Stimulated activated naive B cell treated with anti-CD40 and anti-IgM and Interleukin-4, amounts not matched to agents 10 μg/mL and 1 μg/mL and 100 μg/mL, for 72 hours (primary cell): ENCODE results near the gene LRMDA.

Source experiments
- ATAC-seq, 2 donors: fragments of 150-1000 bp; cut with Tn5 transposase; replicated peaks; 2 replicates each; pipeline ENCODE4 v1.10.0; 2021; ENCODE audit warnings: moderate library complexity in 1 of 2
- DNase-seq: peaks from one replicate; pipeline ENCODE4 v3.0.0; 2021
- H3K27ac Mint-ChIP-seq: one replicate; pipeline ENCODE4 v1.8.0; 2022; ENCODE audit warnings: mild to moderate bottlenecking, mixed read lengths
- H3K27me3 Mint-ChIP-seq, 2 donors: one replicate each; pipeline ENCODE4 v1.8.0; 2022; ENCODE audit warnings: mixed read lengths in 2 of 2
- H3K36me3 Mint-ChIP-seq, 2 donors: one replicate each; pipeline ENCODE4 v1.8.0; 2022; ENCODE audit warnings: mixed read lengths in 2 of 2, mild to moderate bottlenecking in 1 of 2
- H3K4me1 Mint-ChIP-seq, 2 donors: one replicate each; pipeline ENCODE4 v1.8.0; 2022; ENCODE audit warnings: mixed read lengths in 2 of 2, mild to moderate bottlenecking in 1 of 2
- H3K4me3 Mint-ChIP-seq, 2 donors: one replicate each; pipeline ENCODE4 v1.8.0; 2022; ENCODE audit warnings: mild to moderate bottlenecking in 2 of 2, mixed read lengths in 2 of 2, moderate library complexity in 1 of 2
- H3K9me3 Mint-ChIP-seq, 2 donors: one replicate each; pipeline ENCODE4 v1.8.0; 2022; ENCODE audit warnings: mixed read lengths in 2 of 2, mild to moderate bottlenecking in 1 of 2

LRMDA gene

DNA sequence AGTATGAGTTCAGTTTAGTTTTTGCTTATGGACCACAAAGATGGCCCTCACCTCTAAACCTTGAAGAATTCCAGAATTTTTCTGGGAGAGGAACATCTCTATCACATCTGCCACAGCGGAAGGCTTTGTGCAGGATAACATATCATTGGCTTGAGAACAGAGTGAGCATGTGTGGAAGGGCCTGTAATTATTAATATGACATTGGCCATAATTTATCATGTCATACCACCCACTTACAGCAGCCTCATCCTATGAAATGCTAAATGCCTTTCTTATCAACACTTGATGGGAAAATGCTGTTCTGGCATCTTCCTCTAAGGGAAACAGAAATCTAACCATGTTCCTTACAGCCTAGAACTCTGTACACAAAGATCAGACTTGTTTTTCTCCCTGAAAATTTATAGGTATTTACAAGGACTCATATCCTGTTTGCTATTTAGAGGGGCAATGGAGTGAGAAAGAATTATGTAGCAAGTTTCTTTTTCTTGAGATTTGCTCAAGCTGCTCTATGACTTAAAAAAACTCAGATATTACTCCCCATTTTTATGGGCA lies 817.3 kb downstream of the LRMDA start:
- no peak for DNase-seq
- H3K36me3 Mint-ChIP-seq = no peaks in the 10 kb centered on the region
- H3K9me3 Mint-ChIP-seq = peaks cover 0 to 3% of the 10 kb centered on the region in 2 donors
- no peaks in the 10 kb centered on the region for H3K27me3 Mint-ChIP-seq
- no peak overlapping the region for H3K4me3 Mint-ChIP-seq
- no peak overlapping the region for H3K27ac Mint-ChIP-seq
- H3K4me1 Mint-ChIP-seq = no peaks in the 10 kb centered on the region
- no peak for ATAC-seq

DNA sequence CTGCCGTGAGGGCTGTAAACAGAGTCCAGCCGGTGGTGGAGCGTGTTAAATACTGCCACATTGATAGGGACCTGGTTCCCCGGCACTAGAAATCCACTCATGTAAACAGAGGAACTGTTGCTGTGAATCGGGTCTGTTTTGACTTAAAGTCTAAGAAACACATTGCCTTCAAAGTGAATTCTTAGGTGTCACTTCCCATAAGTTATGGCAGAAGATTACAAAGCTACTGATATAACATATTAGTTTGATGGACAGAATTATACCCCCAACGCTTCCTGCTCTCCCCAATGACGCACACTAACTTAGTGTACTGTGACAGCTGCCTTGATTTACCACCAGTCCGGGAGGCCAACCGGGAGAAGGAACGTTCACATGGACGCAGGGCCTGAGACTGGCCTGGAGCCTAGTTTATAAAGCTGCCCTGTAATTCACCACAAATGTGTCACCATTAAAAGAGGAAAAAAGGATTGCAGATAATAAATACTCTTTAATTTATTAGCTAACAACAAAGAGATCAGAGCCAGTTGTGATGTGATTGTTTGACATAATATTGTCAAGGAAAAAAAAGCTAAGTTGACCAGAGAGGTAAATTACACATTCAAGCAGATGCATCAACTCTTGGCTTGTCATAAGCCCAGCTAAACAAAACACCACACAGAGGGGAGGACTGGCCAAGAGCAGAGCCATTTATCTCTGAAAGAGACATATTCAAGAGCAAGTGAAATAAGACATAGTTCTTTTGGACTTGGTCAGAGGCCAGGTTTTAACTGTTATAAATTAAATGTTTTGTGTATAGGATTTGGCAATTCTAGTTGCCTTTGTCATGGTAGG lies 820.6 kb downstream of the LRMDA start:
- H3K36me3 Mint-ChIP-seq = no peaks in the 10 kb centered on the region
- no peak for ATAC-seq
- no peaks in the 10 kb centered on the region for H3K9me3 Mint-ChIP-seq
- H3K4me3 Mint-ChIP-seq = no peak overlapping the region
- H3K27ac Mint-ChIP-seq = no peak overlapping the region
- H3K4me1 Mint-ChIP-seq = no peaks in the 10 kb centered on the region
- no peaks in the 10 kb centered on the region for H3K27me3 Mint-ChIP-seq
- DNase-seq = no peak

- Mint-ChIP-seq H3K9me3 (no peaks in the 10 kb centered on the region), H3K36me3 (no peaks in the 10 kb centered on the region), H3K4me3 (no peak overlapping the region), H3K27me3 (no peaks in the 10 kb centered on the region), H3K27ac (no peak overlapping the region), H3K4me1 (no peaks in the 10 kb centered on the region)
- no peak for DNase-seq
- ATAC-seq = no peak
Measured at GRCh38 chr10:76252733-76253132, 821.3 kb downstream of the LRMDA start.

DNA sequence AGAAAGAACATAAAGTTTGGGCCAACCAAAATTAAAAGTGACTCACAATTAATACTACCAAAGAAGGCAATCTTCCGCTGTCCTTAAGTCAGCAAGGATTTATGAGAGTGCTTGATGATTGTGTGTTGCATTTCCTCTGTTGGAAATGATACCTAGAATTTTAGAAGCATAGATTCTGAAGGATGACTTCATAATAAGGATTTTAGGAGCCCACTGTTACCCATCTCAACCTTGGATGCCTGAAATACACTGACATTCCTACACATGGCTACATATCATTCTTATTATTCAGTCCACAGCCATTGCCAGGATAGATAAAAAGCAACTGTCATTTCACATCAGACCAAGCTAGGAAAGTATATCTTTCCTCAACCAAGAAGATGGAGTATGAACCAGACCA lies 823.8 kb downstream of the LRMDA start:
- peaks cover 6 to 10% of the 10 kb centered on the region in 2 donors for H3K9me3 Mint-ChIP-seq
- no peak overlapping the region for H3K4me3 Mint-ChIP-seq
- no peak for ATAC-seq
- no peak for DNase-seq
- H3K27me3 Mint-ChIP-seq = no peaks in the 10 kb centered on the region
- no peak overlapping the region for H3K27ac Mint-ChIP-seq
- no peaks in the 10 kb centered on the region for H3K4me1 Mint-ChIP-seq
- H3K36me3 Mint-ChIP-seq = no peaks in the 10 kb centered on the region

DNA sequence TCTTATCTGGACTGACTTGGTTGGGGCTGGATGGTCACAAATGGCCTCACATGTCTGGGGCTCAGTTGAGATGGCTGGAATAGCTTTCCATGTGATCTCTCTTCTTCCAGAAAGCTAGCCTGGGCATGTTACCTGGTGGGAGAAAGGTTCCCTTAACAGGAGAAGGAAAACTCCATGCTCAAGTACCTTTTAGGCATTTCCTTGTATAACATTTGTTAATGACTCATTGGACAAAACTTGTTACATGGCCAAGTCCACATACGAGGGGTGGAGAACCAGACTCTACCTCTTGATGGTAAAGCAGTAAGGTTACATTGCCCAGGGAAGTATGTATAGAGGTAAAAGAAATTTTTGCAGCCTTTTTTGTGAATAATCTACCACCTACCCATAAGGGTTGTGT lies 826.4 kb downstream of the LRMDA start:
- no peaks in the 10 kb centered on the region for H3K27me3 Mint-ChIP-seq
- H3K9me3 Mint-ChIP-seq = peaks cover 9 to 11% of the 10 kb centered on the region in 2 donors
- ATAC-seq = no peak
- DNase-seq = no peak
- H3K27ac Mint-ChIP-seq = no peak overlapping the region
- no peak overlapping the region for H3K4me3 Mint-ChIP-seq
- no peaks in the 10 kb centered on the region for H3K4me1 Mint-ChIP-seq
- H3K36me3 Mint-ChIP-seq = no peaks in the 10 kb centered on the region

DNA sequence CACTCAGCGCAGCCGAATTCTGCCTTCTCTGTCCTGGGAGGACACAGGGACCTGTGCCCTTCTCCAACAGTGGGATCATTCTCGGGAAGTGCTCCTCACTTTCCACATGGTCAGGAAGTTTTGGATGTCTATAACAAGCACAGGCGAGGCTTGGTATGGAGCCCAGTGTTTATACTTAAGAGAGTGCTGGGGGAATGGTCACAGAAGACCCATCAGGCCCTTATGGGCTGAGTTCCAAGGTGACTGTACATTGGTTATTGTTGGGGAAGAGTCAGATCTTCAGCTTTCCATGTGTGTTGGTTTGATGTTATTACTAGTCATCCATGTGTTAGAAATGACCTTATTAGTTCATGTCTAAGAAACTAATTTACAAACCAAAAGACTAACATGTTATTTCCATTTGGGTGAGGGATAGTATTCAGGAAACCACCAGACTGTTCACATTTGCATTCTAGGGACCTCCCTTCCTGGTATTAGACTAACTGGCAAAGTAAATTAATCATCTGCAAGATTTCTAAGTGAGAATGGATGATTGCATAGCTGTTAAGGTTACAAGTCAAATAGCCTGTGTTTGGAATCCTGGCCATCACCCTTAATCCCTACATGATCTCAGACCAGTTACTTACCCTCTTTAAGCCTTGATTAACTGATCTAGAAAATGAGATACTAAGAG lies 834.2 kb downstream of the LRMDA start:
- no peak overlapping the region for H3K27ac Mint-ChIP-seq
- peaks cover 3 to 4% of the 10 kb centered on the region in 2 donors for H3K9me3 Mint-ChIP-seq
- DNase-seq = no peak
- H3K4me1 Mint-ChIP-seq = no peaks in the 10 kb centered on the region
- no peak for ATAC-seq
- no peaks in the 10 kb centered on the region for H3K27me3 Mint-ChIP-seq
- no peak overlapping the region for H3K4me3 Mint-ChIP-seq
- no peaks in the 10 kb centered on the region for H3K36me3 Mint-ChIP-seq

GRCh38 chr10:76268530-76268929 lies 837.1 kb downstream of the LRMDA start:
- no peak for ATAC-seq
- Mint-ChIP-seq H3K9me3 (peaks cover 7 to 8% of the 10 kb centered on the region in 2 donors), H3K4me1 (no peaks in the 10 kb centered on the region), H3K36me3 (peaks cover 0 to 2% of the 10 kb centered on the region in 2 donors), H3K27ac (no peak overlapping the region), H3K27me3 (no peaks in the 10 kb centered on the region), H3K4me3 (no peak overlapping the region)
- DNase-seq = no peak

DNA sequence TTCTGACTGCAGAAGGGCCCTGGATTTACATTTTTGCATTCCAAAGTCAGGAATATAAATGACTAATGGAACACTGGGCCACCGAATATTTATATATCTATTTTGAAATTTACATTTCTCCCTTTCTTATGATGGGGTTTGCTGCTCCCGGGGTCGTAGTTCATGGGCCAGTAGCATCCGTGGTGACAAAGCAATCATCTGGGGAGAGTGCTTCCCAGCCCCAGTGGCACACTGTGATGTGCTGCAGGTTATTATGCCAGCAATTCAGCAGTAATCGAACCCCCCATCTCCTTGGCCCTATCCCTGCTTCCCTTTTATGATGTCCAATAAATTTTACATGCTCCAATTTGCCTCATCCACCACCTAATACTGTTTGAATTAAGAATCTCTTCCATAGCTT lies 837.5 kb downstream of the LRMDA start:
- Mint-ChIP-seq H3K9me3 (peaks cover 7 to 8% of the 10 kb centered on the region in 2 donors), H3K4me1 (no peaks in the 10 kb centered on the region), H3K4me3 (no peak overlapping the region), H3K36me3 (peaks cover 0 to 2% of the 10 kb centered on the region in 2 donors), H3K27ac (no peak overlapping the region), H3K27me3 (no peaks in the 10 kb centered on the region)
- no peak for ATAC-seq
- no peak for DNase-seq

- no peak overlapping the region for H3K4me3 Mint-ChIP-seq
- peaks cover 16 to 21% of the 10 kb centered on the region in 2 donors for H3K9me3 Mint-ChIP-seq
- H3K36me3 Mint-ChIP-seq = peaks cover 0 to 2% of the 10 kb centered on the region in 2 donors
- ATAC-seq = no peak
- no peaks in the 10 kb centered on the region for H3K4me1 Mint-ChIP-seq
- no peaks in the 10 kb centered on the region for H3K27me3 Mint-ChIP-seq
- no peak for DNase-seq
- no peak overlapping the region for H3K27ac Mint-ChIP-seq
Measured at GRCh38 chr10:76270464-76270863, 839.0 kb downstream of the LRMDA start.

DNA sequence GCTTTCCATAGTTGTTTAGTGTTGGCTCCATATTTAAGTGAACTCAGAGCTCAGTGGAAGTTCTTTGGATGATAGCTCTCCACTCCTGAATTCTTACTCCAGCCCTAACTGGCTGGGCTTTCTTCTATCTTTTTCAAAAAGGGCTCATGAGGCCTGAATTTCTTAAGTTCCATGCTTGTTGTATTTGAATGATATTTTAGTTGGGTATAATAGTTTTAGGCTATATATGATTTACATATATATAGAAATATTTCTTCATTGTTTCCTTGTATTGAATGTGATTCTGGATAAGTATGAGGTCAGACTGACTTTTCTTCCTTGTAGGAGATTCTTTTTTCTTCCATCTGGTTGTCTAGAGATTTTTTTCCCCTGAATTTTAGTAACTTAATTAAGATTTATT lies 843.5 kb downstream of the LRMDA start:
- no peak for DNase-seq
- H3K27me3 Mint-ChIP-seq = no peaks in the 10 kb centered on the region
- no peak overlapping the region for H3K4me3 Mint-ChIP-seq
- H3K4me1 Mint-ChIP-seq = no peaks in the 10 kb centered on the region
- H3K36me3 Mint-ChIP-seq = peaks cover 0 to 2% of the 10 kb centered on the region in 2 donors
- H3K9me3 Mint-ChIP-seq = peaks cover 19 to 29% of the 10 kb centered on the region in 2 donors
- no peak for ATAC-seq
- H3K27ac Mint-ChIP-seq = no peak overlapping the region

GRCh38 chr10:76278811-76279460 lies 847.5 kb downstream of the LRMDA start:
- no peak overlapping the region for H3K4me3 Mint-ChIP-seq
- no peak for DNase-seq
- ATAC-seq = no peak
- peaks cover 17 to 28% of the 10 kb centered on the region in 2 donors for H3K9me3 Mint-ChIP-seq
- no peaks in the 10 kb centered on the region for H3K36me3 Mint-ChIP-seq
- H3K27ac Mint-ChIP-seq = no peak overlapping the region
- no peaks in the 10 kb centered on the region for H3K4me1 Mint-ChIP-seq
- peaks cover 4 to 8% of the 10 kb centered on the region in 2 donors for H3K27me3 Mint-ChIP-seq

- no peak overlapping the region for H3K27ac Mint-ChIP-seq
- H3K4me3 Mint-ChIP-seq = no peak overlapping the region
- H3K4me1 Mint-ChIP-seq = no peaks in the 10 kb centered on the region
- no peaks in the 10 kb centered on the region for H3K36me3 Mint-ChIP-seq
- DNase-seq (no peak), ATAC-seq (no peak)
- H3K27me3 Mint-ChIP-seq = peaks cover 4 to 8% of the 10 kb centered on the region in 2 donors
- H3K9me3 Mint-ChIP-seq = peaks cover 9 to 12% of the 10 kb centered on the region in 2 donors
Measured at GRCh38 chr10:76281659-76282058, 850.2 kb downstream of the LRMDA start.

DNA sequence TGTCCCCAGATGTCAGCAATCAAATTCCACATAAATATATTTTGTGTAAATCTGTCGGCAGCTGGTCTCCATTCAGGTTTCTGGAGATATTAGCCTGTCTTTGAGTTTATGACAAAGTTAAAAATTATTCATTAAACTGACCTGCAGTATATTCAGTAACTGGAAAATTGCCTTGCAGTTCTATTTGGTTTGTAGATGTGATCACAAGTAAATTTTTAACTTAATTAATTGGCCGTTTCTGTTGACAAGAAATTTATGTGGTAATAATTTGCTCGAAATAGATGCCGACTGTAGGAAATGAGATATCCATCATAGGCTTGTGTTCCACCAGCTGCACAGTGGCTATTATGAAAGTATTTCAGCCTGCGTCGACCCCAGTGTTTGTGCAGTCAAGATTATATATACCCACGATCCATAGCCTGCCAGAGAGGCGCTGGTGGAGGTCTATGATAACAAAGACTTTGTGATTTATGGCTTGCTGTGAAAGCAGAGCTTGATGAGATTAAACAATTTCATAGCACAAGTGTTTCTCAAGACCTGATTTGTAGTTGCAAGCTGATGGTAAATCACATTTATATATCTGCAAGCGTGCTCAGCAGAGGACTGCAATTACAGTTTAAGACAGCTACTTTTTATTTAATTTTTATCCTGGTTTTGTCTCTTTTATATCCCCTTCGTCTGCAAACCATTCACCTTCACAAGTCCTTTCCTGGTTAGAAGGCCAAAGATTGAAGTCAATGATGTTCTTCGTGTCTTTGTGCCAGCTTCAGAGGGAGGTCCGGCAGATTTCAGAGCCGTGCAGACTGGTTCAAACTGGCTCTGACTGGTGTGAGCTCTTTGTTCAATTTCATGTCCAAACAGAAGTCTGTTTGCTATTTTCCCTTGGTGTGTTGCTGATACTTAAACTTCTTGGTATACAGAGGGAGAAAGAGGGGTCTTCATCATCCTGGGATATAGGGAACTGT lies 850.9 kb downstream of the LRMDA start:
- Mint-ChIP-seq H3K4me3 (no peak overlapping the region), H3K4me1 (no peaks in the 10 kb centered on the region), H3K9me3 (peaks cover 9 to 11% of the 10 kb centered on the region in 2 donors), H3K27me3 (peaks cover 4 to 8% of the 10 kb centered on the region in 2 donors), H3K27ac (no peak overlapping the region), H3K36me3 (no peaks in the 10 kb centered on the region)
- no peak for DNase-seq
- no peak for ATAC-seq
